HepG2 (cell line): Measurements from ENCODE around the gene PRKAR1B. TPM values are rescaled to one million over a fixed set of nuclear protein-coding genes. Genes with fewer than 3 reads are reported as not detected.
A peak's percentile ranks its signal among the peaks of the same experiment; 100 is the strongest.

Experiments
- BRD4 ChIP-seq: sonication (generic); formaldehyde crosslinking; IDR thresholded peaks from 2 replicates; pipeline ENCODE4 v1.4.0; 2020; ENCODE audit warnings: missing genetic modification reagents
- ETV6 ChIP-seq: sonication (generic); formaldehyde crosslinking; conservative IDR thresholded peaks from 2 replicates; pipeline ENCODE4 v1.4.0; 2020; ENCODE audit warnings: missing genetic modification reagents
- FIP1L1 ChIP-seq: fragments of 200-400 bp; formaldehyde crosslinking; IDR thresholded peaks from 2 replicates; pipeline ENCODE4 v1.6.1; 2018; ENCODE audit warnings: low read depth, mild to moderate bottlenecking, low read length, moderate library complexity, borderline replicate concordance; ENCODE audit not compliant: insufficient read depth
- GABPA ChIP-seq, 2 experiments: IDR thresholded peaks; 2 replicates each; pipeline ENCODE4 v1.6.1; 2011 to 2016; ENCODE audit warnings: low read depth in 2 of 2, low read length in 1 of 2, missing biosample characterization in 1 of 2, missing genetic modification characterization in 1 of 2
- IKZF1 ChIP-seq: fragments of 450-650 bp; IDR thresholded peaks from 2 replicates; pipeline ENCODE4 v1.7.1; 2016
- PHF5A ChIP-seq: IDR thresholded peaks from one replicate; pipeline ENCODE4 v1.6.1; 2018; ENCODE audit warnings: low read depth, missing genetic modification reagents; ENCODE audit not compliant: unreplicated experiment
- RARA ChIP-seq: IDR thresholded peaks from 2 replicates; pipeline ENCODE4 v1.6.1; 2016; ENCODE audit warnings: missing genetic modification reagents, missing compliant biosample characterization
- YEATS4 ChIP-seq: sonication (generic); formaldehyde crosslinking; IDR thresholded peaks from 2 replicates; pipeline ENCODE4 v1.4.0; 2020; ENCODE audit warnings: missing genetic modification reagents, borderline replicate concordance
- ZBTB38 ChIP-seq: sonication (generic); formaldehyde crosslinking; IDR thresholded peaks from 2 replicates; pipeline ENCODE4 v1.5.1; 2020; ENCODE audit warnings: mild to moderate bottlenecking, missing genetic modification reagents
- ZC3H13 ChIP-seq: sonication (generic); formaldehyde crosslinking; IDR thresholded peaks from 2 replicates; pipeline ENCODE4 v1.8.1; 2023; ENCODE audit warnings: mild to moderate bottlenecking, missing genetic modification reagents, moderate library complexity
- ZNF430 ChIP-seq: sonication (generic); formaldehyde crosslinking; IDR thresholded peaks from 2 replicates; pipeline ENCODE4 v1.9.0; 2021; ENCODE audit warnings: mild to moderate bottlenecking, missing genetic modification reagents
- ZNF788 ChIP-seq: sonication (generic); formaldehyde crosslinking; IDR thresholded peaks from 2 replicates; pipeline ENCODE4 v1.5.0; 2020; ENCODE audit warnings: mild to moderate bottlenecking, missing genetic modification reagents, borderline replicate concordance
- ZSCAN31 ChIP-seq: sonication (generic); formaldehyde crosslinking; IDR thresholded peaks from 2 replicates; pipeline ENCODE4 v1.5.0; 2020; ENCODE audit warnings: low read depth, mild to moderate bottlenecking, missing genetic modification reagents
- polyA plus RNA-seq, 8 experiments: library from polyadenylated mRNA; depleted of rRNA in 3 of 8; stranded (reverse) in 7 of 8; unstranded in 1 of 8; fragments of >200 nt; fragmentation: Illumina TruSeq in 4 of 8; extraction: Trizol in 4 of 8; gene quantifications; 2 replicates each; pipeline versions ENCODE4 v1.2.1 to v1.2.3, GENCODE V29; 2011 to 2016; ENCODE audit warnings: low read depth in 4 of 8, missing spikeins in 1 of 8, mixed read lengths in 1 of 8; ENCODE audit not compliant: insufficient read depth in 1 of 8
- total RNA-seq, 5 experiments: library from RNA; depleted of rRNA; stranded (reverse); fragments of >200 nt; fragmentation: Illumina TruSeq; extraction: Trizol; gene quantifications; 2 replicates each; pipeline ENCODE4 v1.2.3, GENCODE V29; 2016; ENCODE audit warnings: low read depth in 1 of 5
- TF ChIP-seq, protein P1 (sequence below): sonication (generic); formaldehyde crosslinking; IDR thresholded peaks from 2 replicates; pipeline ENCODE4 v1.5.1; 2020; ENCODE audit warnings: missing genetic modification reagents, mild to moderate bottlenecking, borderline replicate concordance
- TF ChIP-seq, protein P2 (sequence below): sonication (generic); formaldehyde crosslinking; IDR thresholded peaks from 2 replicates; pipeline ENCODE4 v1.4.0; 2020; ENCODE audit warnings: missing genetic modification reagents
- TF ChIP-seq, protein P3 (sequence below): sonication (generic); formaldehyde crosslinking; IDR thresholded peaks from 2 replicates; pipeline ENCODE4 v1.8.1; 2022; ENCODE audit warnings: low read depth, mild to moderate bottlenecking, missing genetic modification reagents
- TF ChIP-seq, protein P4 (sequence below): sonication (generic); formaldehyde crosslinking; IDR thresholded peaks from 2 replicates; pipeline ENCODE4 v1.5.0; 2020; ENCODE audit warnings: missing genetic modification reagents, mild to moderate bottlenecking, borderline replicate concordance
- TF ChIP-seq, protein P5 (sequence below): sonication (generic); formaldehyde crosslinking; IDR thresholded peaks from 2 replicates; pipeline ENCODE4 v1.9.0; 2022; ENCODE audit warnings: low read depth, missing genetic modification reagents

The PRKAR1B gene
- total and polyA plus RNA-seq, 2 of the 13 experiments (the other 11 are each of a cell fraction or from before 2014, with no cell fraction given): 7.9 to 28.2 TPM

DNA sequence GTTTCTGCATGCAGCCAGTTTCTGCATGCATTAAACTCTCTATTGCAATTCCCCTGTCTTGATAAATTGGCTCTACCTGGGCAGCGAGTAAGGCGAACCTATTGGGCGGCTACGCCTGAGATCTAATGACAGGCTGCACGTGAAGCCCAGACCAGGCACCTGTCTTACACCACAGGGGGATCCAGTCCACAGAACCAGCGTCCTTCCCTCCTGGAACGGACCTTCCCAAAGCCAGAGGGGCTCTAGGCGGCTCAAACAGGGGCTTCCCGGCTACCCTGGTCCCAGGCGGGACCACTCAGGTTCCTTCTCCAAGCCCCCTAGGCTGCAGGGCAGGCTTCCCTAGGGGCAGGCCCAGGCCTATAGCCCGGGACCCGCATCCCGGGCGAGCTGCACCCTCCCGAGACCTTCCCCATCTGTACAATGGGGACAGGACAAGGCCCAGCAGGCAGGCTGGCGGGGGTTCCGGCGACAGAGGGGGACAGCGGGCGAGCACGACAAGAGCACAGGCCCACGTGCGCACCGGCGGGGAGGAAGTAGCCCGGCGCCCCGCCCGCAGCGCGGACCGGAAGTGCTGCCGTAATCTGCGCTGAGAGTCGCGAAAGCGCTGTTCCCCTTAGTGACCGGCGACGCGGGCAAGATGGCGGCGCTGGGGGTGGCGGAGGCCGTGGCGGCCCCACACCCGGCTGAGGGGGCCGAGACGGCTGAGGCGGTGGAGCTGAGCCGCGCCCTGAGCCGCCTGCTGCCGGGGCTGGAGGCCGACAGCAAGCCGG is 812 bp downstream of the PRKAR1B start, which contains the start of gene DNAAF5 (continued):
- TF ChIP-seq, protein P1, sequence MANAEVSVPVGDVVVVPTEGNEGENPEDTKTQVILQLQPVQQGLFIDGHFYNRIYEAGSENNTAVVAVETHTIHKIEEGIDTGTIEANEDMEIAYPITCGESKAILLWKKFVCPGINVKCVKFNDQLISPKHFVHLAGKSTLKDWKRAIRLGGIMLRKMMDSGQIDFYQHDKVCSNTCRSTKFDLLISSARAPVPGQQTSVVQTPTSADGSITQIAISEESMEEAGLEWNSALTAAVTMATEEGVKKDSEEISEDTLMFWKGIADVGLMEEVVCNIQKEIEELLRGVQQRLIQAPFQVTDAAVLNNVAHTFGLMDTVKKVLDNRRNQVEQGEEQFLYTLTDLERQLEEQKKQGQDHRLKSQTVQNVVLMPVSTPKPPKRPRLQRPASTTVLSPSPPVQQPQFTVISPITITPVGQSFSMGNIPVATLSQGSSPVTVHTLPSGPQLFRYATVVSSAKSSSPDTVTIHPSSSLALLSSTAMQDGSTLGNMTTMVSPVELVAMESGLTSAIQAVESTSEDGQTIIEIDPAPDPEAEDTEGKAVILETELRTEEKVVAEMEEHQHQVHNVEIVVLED (CRISPR knock-in tag): peak; percentile 82
- TF ChIP-seq ZBTB38 (CRISPR knock-in tag) (peak; percentile 50; the same call in 1 of the 2 replicates), ZNF430 (CRISPR knock-in tag) (peak; percentile 90), YEATS4 (CRISPR knock-in tag) (peak; percentile 98), ZC3H13 (CRISPR knock-in tag) (0 out of 2 replicates have a peak, but pooled peaks have one; percentile 80), GABPA (IDR thresholded peaks at IDR 0.05; ENCODE audit: low read depth, low read length) (no peak), GABPA (CRISPR knock-in tag; IDR thresholded peaks at IDR 0.05; ENCODE audit: low read depth) (peak; percentile 92), ZSCAN31 (CRISPR knock-in tag) (peak; percentile 79; the same call in 1 of the 2 replicates), ETV6 (CRISPR knock-in tag) (peak; percentile 67; the same call in 1 of the 2 replicates), PHF5A (CRISPR knock-in tag) (no peak), BRD4 (CRISPR knock-in tag) (peak; percentile 91), RARA (CRISPR knock-in tag) (peak; percentile 35; the same call in 1 of the 2 replicates), IKZF1 (no peak), FIP1L1 (no peak), ZNF788 (peak; percentile 92; the same call in 1 of the 2 replicates)
- TF ChIP-seq, protein P2, sequence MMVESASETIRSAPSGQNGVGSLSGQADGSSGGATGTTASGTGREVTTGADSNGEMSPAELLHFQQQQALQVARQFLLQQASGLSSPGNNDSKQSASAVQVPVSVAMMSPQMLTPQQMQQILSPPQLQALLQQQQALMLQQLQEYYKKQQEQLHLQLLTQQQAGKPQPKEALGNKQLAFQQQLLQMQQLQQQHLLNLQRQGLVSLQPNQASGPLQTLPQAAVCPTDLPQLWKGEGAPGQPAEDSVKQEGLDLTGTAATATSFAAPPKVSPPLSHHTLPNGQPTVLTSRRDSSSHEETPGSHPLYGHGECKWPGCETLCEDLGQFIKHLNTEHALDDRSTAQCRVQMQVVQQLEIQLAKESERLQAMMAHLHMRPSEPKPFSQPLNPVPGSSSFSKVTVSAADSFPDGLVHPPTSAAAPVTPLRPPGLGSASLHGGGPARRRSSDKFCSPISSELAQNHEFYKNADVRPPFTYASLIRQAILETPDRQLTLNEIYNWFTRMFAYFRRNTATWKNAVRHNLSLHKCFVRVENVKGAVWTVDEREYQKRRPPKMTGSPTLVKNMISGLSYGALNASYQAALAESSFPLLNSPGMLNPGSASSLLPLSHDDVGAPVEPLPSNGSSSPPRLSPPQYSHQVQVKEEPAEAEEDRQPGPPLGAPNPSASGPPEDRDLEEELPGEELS (CRISPR knock-in tag): 0 out of 2 replicates have a peak, but pooled peaks have one; percentile 32
- TF ChIP-seq, protein P3, sequence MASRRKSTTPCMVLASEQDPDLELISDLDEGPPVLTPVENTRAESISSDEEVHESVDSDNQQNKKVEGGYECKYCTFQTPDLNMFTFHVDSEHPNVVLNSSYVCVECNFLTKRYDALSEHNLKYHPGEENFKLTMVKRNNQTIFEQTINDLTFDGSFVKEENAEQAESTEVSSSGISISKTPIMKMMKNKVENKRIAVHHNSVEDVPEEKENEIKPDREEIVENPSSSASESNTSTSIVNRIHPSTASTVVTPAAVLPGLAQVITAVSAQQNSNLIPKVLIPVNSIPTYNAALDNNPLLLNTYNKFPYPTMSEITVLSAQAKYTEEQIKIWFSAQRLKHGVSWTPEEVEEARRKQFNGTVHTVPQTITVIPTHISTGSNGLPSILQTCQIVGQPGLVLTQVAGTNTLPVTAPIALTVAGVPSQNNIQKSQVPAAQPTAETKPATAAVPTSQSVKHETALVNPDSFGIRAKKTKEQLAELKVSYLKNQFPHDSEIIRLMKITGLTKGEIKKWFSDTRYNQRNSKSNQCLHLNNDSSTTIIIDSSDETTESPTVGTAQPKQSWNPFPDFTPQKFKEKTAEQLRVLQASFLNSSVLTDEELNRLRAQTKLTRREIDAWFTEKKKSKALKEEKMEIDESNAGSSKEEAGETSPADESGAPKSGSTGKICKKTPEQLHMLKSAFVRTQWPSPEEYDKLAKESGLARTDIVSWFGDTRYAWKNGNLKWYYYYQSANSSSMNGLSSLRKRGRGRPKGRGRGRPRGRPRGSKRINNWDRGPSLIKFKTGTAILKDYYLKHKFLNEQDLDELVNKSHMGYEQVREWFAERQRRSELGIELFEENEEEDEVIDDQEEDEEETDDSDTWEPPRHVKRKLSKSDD (CRISPR knock-in tag): peak; percentile 66; the same call in 1 of the 2 replicates
- TF ChIP-seq, protein P4, sequence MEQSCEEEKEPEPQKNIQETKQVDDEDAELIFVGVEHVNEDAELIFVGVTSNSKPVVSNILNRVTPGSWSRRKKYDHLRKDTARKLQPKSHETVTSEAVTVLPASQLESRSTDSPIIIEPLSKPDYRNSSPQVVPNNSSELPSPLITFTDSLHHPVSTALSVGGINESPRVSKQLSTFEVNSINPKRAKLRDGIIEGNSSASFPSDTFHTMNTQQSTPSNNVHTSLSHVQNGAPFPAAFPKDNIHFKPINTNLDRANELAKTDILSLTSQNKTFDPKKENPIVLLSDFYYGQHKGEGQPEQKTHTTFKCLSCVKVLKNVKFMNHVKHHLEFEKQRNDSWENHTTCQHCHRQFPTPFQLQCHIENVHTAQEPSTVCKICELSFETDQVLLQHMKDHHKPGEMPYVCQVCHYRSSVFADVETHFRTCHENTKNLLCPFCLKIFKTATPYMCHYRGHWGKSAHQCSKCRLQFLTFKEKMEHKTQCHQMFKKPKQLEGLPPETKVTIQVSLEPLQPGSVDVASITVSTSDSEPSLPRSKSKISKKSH (CRISPR knock-in tag): 0 out of 2 replicates have a peak, but pooled peaks have one; percentile 19
- TF ChIP-seq, protein P5, sequence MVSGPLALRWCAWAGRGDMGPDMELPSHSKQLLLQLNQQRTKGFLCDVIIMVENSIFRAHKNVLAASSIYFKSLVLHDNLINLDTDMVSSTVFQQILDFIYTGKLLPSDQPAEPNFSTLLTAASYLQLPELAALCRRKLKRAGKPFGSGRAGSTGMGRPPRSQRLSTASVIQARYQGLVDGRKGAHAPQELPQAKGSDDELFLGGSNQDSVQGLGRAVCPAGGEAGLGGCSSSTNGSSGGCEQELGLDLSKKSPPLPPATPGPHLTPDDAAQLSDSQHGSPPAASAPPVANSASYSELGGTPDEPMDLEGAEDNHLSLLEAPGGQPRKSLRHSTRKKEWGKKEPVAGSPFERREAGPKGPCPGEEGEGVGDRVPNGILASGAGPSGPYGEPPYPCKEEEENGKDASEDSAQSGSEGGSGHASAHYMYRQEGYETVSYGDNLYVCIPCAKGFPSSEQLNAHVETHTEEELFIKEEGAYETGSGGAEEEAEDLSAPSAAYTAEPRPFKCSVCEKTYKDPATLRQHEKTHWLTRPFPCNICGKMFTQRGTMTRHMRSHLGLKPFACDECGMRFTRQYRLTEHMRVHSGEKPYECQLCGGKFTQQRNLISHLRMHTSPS (CRISPR knock-in tag): no peak
